Measurements from ENCODE around the gene PCDHGB4.
A peak's percentile ranks its signal among the peaks of the same experiment; 100 is the strongest.
"Not testable (repeated sequence)": the region's sequence is repeated elsewhere in the genome, so short reads cannot be mapped to it uniquely, and the experiment has no call there.

Gene PCDHGB4

GRCh38 chr5:141431286-141431685 is 43.8 kb downstream of the PCDHGB4 start:
- Histone ChIP-seq H3K27ac (ENCODE audit: low read depth, low read length) (no peak overlapping the region), H3K9me2 (replicated peaks; ENCODE audit: control insufficient read depth, low read length) (no peaks in the 10 kb centered on the region), H3K79me2 (ENCODE audit: control insufficient read depth, low read length) (no peaks in the 10 kb centered on the region), H4K20me1 (ENCODE audit: control insufficient read depth, insufficient read depth, low read depth, low read length) (no peaks in the 10 kb centered on the region), H3K4me2 (ENCODE audit: low read length) (peak overlapping the region; percentile 60), H3F3A (ENCODE audit: control insufficient read depth, insufficient read depth) (0 out of 2 replicates have a peak, but pooled peaks cover 6% of the 10 kb centered on the region), H3K36me3 (ENCODE audit: control insufficient read depth, low read length) (peaks cover 24% of the 10 kb centered on the region), H3K27me3 (ENCODE audit: control insufficient read depth, low read length) (no peaks in the 10 kb centered on the region), H3K4me1 (ENCODE audit: control insufficient read depth, low read length) (0 out of 2 replicates have a peak, but pooled peaks cover 3% of the 10 kb centered on the region), H3K4me3 (ENCODE audit: low read length) (peak overlapping the region; percentile 69), H3K9me3 (ENCODE audit: control insufficient read depth, insufficient read depth, low read length) (peaks cover 18% of the 10 kb centered on the region)
- TF ChIP-seq CTCF (IDR thresholded peaks at IDR 0.05; ENCODE audit: low read depth, low read length, poor library complexity, severe bottlenecking), result no peak
- no peak for TF ChIP-seq EZH2phosphoT487 (IDR thresholded peaks at IDR 0.05; ENCODE audit: borderline replicate concordance, low read length)

- not testable (repeated sequence) for H3K9me2 ChIP-seq (replicated peaks; ENCODE audit: control insufficient read depth, low read length); H3F3A ChIP-seq (ENCODE audit: control insufficient read depth, insufficient read depth); H3K27ac ChIP-seq (ENCODE audit: low read depth, low read length); H3K27me3 ChIP-seq (ENCODE audit: control insufficient read depth, low read length); H3K4me2 ChIP-seq (ENCODE audit: low read length); H3K4me1 ChIP-seq (ENCODE audit: control insufficient read depth, low read length); H3K79me2 ChIP-seq (ENCODE audit: control insufficient read depth, low read length); H4K20me1 ChIP-seq (ENCODE audit: control insufficient read depth, insufficient read depth, low read depth, low read length); H3K4me3 ChIP-seq (ENCODE audit: low read length)
- Histone ChIP-seq H3K9me3 (ENCODE audit: control insufficient read depth, insufficient read depth, low read length) (peaks cover 18% of the 10 kb centered on the region), H3K36me3 (ENCODE audit: control insufficient read depth, low read length) (peaks cover 23% of the 10 kb centered on the region)
Observed at GRCh38 chr5:141432308-141432707, 44.8 kb downstream of the PCDHGB4 start.

GRCh38 chr5:141432726-141433125 is 45.2 kb downstream of the PCDHGB4 start:
- not testable (repeated sequence) for H3K4me1 ChIP-seq (ENCODE audit: control insufficient read depth, low read length); H3K27me3 ChIP-seq (ENCODE audit: control insufficient read depth, low read length); H3K4me3 ChIP-seq (ENCODE audit: low read length); H3F3A ChIP-seq (ENCODE audit: control insufficient read depth, insufficient read depth); H3K9me2 ChIP-seq (replicated peaks; ENCODE audit: control insufficient read depth, low read length); H3K27ac ChIP-seq (ENCODE audit: low read depth, low read length); H3K4me2 ChIP-seq (ENCODE audit: low read length); H3K79me2 ChIP-seq (ENCODE audit: control insufficient read depth, low read length); H4K20me1 ChIP-seq (ENCODE audit: control insufficient read depth, insufficient read depth, low read depth, low read length)
- H3K36me3 ChIP-seq (ENCODE audit: control insufficient read depth, low read length), result peaks cover 18% of the 10 kb centered on the region
- peaks cover 14% of the 10 kb centered on the region for H3K9me3 ChIP-seq (ENCODE audit: control insufficient read depth, insufficient read depth, low read length)

GRCh38 chr5:141434006-141434405 is 46.5 kb downstream of the PCDHGB4 start:
- Histone ChIP-seq H3K27me3 (ENCODE audit: control insufficient read depth, low read length) (no peaks in the 10 kb centered on the region), H3K9me2 (replicated peaks; ENCODE audit: control insufficient read depth, low read length) (no peaks in the 10 kb centered on the region), H3K27ac (ENCODE audit: low read depth, low read length) (no peak overlapping the region), H3F3A (ENCODE audit: control insufficient read depth, insufficient read depth) (0 out of 2 replicates have a peak, but pooled peaks cover 6% of the 10 kb centered on the region), H3K9me3 (ENCODE audit: control insufficient read depth, insufficient read depth, low read length) (peaks cover 14% of the 10 kb centered on the region), H4K20me1 (ENCODE audit: control insufficient read depth, insufficient read depth, low read depth, low read length) (no peaks in the 10 kb centered on the region), H3K36me3 (ENCODE audit: control insufficient read depth, low read length) (peaks cover 15% of the 10 kb centered on the region), H3K4me3 (ENCODE audit: low read length) (no peak overlapping the region), H3K4me1 (ENCODE audit: control insufficient read depth, low read length) (0 out of 2 replicates have a peak, but pooled peaks cover 3% of the 10 kb centered on the region), H3K79me2 (ENCODE audit: control insufficient read depth, low read length) (no peaks in the 10 kb centered on the region), H3K4me2 (ENCODE audit: low read length) (no peak overlapping the region)
- TF ChIP-seq EZH2phosphoT487 (IDR thresholded peaks at IDR 0.05; ENCODE audit: borderline replicate concordance, low read length), result no peak
- no peak for TF ChIP-seq CTCF (IDR thresholded peaks at IDR 0.05; ENCODE audit: low read depth, low read length, poor library complexity, severe bottlenecking)

Data from DOHH2 (cell line).